Central memory CD8-positive, alpha-beta T cell (primary cell): ENCODE data around the gene RAD51B.

Source experiments
- ATAC-seq: fragments of 150-1000 bp; cut with Tn5 transposase; replicated peaks from 2 replicates; pipeline ENCODE4 v1.10.0; 2022; ENCODE audit warnings: mild to moderate bottlenecking, moderate FRiP score, moderate number of reproducible peaks; ENCODE audit not compliant: poor library complexity, severe bottlenecking; ENCODE audit errors: extremely low read depth
- DNase-seq, 2 donors: peaks; one replicate each; pipeline ENCODE4 v3.0.0; 2021; ENCODE audit warnings: low spot score in 2 of 2
- H3K27ac Mint-ChIP-seq: one replicate; pipeline ENCODE4 v1.8.0; 2022; ENCODE audit warnings: low read depth, mild to moderate bottlenecking, moderate library complexity, mixed read lengths
- H3K27me3 Mint-ChIP-seq: one replicate; pipeline ENCODE4 v1.8.0; 2022; ENCODE audit warnings: mixed read lengths
- H3K36me3 Mint-ChIP-seq: one replicate; pipeline ENCODE4 v1.8.0; 2022; ENCODE audit warnings: mild to moderate bottlenecking, moderate library complexity, mixed read lengths; ENCODE audit not compliant: insufficient read depth
- H3K4me1 Mint-ChIP-seq: one replicate; pipeline ENCODE4 v1.8.0; 2022; ENCODE audit warnings: mixed read lengths
- H3K4me3 Mint-ChIP-seq: one replicate; pipeline ENCODE4 v1.8.0; 2022; ENCODE audit warnings: mild to moderate bottlenecking, moderate library complexity, mixed read lengths
- H3K9me3 Mint-ChIP-seq: one replicate; pipeline ENCODE4 v1.8.0; 2022; ENCODE audit warnings: mixed read lengths

The RAD51B gene

DNA sequence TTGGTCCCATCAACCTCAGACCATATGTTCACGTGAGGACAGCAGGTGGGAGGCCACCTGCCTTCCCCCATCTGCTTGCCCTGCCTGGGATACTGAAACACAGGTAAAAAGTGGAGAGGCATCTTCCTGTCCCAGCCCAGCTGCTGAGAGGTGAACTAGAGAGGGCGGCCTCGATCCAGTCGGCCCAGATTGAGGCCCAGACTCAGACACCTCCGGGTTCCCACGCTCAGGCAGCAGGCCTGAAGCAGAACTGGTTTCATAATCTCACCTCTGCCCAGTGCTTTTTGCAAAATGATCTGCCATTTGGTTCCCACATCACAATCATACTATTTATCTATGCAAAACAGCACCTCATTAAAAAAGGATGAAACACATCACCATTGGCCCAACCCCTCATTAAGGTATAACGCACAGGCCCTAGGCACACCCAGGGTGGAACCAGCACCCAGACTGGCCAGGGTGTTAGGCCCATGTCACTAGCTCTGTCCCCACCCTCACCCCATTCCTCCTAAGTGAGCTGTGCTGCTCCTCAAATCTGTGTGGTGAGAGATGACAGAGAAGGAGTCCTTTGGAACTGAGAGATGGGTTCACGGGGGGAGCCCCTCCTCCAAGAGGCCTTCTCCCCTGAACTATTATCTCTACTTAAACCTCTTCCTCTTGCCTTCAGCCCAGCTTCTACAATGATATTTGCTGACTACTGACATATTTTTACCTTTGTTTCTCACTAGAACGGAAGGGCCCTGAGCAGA lies 892.2 kb downstream of the RAD51B start:
- no peaks in the 10 kb centered on the region for H3K36me3 Mint-ChIP-seq
- peaks cover 31% of the 10 kb centered on the region for H3K4me1 Mint-ChIP-seq
- no peaks in the 10 kb centered on the region for H3K9me3 Mint-ChIP-seq
- H3K27ac Mint-ChIP-seq, result peak overlapping the region; percentile 84
- H3K4me3 Mint-ChIP-seq, result peak overlapping the region; percentile 2
- H3K27me3 Mint-ChIP-seq, result no peaks in the 10 kb centered on the region
- ATAC-seq (peak; percentile 73), DNase-seq (no peak)

DNA sequence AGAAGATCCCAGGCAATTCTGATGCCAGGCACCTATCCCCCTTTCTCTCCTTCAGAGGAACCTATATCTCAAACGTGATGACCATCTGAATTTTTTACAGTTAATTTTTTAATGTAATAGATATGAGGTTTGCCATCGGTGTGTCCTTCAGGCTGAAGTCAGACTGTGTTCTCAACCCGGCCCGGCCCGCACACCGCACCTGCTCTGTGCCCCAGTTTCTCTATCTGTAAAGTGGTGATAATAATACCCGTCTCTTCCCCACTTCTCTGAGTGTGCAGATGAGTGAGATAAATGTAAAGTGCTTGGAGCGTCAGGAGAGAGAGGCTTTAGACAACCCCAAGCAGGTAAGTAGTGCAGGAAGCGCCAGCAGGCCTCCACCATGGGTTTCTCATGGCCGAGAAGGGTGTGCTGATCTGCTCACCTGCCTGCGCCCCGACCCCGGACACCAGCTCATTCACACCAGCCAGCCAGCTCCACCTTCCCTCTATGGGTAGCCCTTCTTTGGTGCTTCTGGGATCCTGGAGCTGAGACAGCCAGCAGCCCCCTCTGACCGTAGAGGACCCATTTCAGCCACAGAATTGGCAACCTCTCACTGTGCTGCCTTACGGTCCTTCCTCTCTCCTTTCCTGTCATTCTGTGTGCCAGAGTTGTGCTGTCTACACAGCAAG lies 893.3 kb downstream of the RAD51B start:
- Mint-ChIP-seq H3K4me1 (peaks cover 28% of the 10 kb centered on the region), H3K4me3 (no peak overlapping the region), H3K36me3 (no peaks in the 10 kb centered on the region), H3K27me3 (no peaks in the 10 kb centered on the region), H3K9me3 (no peaks in the 10 kb centered on the region), H3K27ac (peak overlapping the region; percentile 84)
- no peak for ATAC-seq
- no peak for DNase-seq

DNA sequence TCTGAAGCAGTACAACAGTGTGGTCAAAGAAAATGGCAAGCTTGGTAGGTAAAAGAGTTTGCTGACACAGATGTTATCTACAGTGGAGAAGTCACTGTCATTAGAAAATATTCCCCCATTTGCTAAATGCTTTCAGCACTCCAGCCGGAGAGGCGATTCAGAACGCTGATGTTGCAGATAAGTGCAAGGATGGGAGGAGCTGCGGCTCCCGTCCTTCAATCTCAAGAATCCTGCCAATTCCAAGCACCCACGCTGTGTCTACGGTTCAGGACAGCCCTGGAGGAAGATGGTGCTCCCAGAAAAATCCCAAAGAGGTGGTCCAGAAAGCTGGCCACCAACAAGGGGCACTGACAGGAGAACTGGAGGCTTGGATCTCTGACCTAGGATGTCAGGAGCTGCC lies 894.2 kb downstream of the RAD51B start:
- ATAC-seq, result no peak
- H3K4me3 Mint-ChIP-seq, result no peak overlapping the region
- H3K27me3 Mint-ChIP-seq, result no peaks in the 10 kb centered on the region
- no peaks in the 10 kb centered on the region for H3K36me3 Mint-ChIP-seq
- H3K4me1 Mint-ChIP-seq, result peaks cover 31% of the 10 kb centered on the region
- no peaks in the 10 kb centered on the region for H3K9me3 Mint-ChIP-seq
- H3K27ac Mint-ChIP-seq, result peak overlapping the region; percentile 35
- no peak for DNase-seq

DNA sequence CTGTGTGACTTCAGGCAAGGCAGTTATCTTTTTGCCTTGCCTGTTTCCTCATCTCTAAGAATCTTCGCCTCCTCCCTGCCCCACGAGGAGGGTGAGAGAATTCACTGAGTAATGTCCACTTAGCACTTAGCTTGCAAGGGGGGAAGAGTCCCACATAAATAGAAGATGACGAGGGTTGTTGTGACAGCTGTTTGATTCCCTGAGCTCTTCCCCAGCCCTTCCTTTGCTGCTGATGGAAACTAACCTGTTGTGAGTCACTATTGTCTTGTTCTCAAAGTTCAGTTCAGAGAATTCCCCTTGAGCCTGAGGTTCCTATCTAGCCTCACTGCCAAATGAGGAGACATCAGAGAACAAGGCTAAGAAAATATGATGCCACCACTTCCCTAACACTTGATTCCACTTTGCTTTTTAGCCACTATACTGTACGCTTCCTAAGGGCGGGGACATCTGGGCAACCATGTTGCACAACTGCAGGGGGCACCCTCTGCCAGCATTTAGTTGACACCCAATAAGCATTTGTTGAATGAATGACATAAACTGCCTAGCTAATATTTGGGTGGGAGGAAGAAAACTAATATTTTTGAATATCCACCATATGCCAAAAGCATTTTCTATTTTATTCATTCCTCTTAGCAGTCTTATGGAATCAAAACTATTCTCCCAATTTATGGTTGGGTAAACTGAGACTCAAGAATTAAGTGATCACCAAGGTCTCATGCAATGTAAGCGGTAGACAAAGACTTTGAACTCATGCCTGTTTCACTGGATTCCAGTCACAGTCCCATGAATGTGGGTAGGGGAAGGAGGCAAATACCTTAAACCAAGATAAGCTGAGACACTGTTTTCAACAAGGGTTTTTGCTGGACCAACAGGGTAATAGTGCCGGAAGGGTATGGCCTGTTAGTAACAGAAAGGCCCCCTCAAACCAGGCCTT lies 895.7 kb downstream of the RAD51B start:
- ATAC-seq (no peak), DNase-seq (no peak)
- H3K27ac Mint-ChIP-seq, result no peak overlapping the region
- no peak overlapping the region for H3K4me3 Mint-ChIP-seq
- H3K9me3 Mint-ChIP-seq, result peaks cover 10% of the 10 kb centered on the region
- H3K27me3 Mint-ChIP-seq, result no peaks in the 10 kb centered on the region
- H3K36me3 Mint-ChIP-seq, result no peaks in the 10 kb centered on the region
- peaks cover 46% of the 10 kb centered on the region for H3K4me1 Mint-ChIP-seq

DNA sequence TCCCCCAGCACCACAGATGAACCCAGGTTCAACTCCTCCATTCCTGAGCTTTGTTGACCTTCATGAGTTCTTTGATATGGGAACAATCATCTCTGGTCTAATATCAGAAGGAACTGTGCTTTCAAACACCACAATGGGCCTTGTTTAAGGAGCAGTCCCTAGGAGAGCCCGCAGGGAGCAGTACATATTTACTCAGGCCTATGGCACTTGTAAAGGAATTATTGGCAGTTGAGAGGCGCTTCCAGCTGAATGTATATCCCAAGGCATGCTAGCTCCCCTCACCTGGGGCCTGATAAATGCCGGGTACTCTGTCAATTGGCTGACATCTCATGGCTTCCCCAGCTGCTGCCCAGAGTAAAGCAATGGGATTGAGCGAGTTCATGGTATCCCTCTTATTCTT lies 897.1 kb downstream of the RAD51B start:
- H3K4me1 Mint-ChIP-seq, result peaks cover 42% of the 10 kb centered on the region
- H3K4me3 Mint-ChIP-seq, result no peak overlapping the region
- DNase-seq (no peak), ATAC-seq (no peak)
- H3K9me3 Mint-ChIP-seq, result peaks cover 10% of the 10 kb centered on the region
- no peak overlapping the region for H3K27ac Mint-ChIP-seq
- no peaks in the 10 kb centered on the region for H3K36me3 Mint-ChIP-seq
- no peaks in the 10 kb centered on the region for H3K27me3 Mint-ChIP-seq

DNA sequence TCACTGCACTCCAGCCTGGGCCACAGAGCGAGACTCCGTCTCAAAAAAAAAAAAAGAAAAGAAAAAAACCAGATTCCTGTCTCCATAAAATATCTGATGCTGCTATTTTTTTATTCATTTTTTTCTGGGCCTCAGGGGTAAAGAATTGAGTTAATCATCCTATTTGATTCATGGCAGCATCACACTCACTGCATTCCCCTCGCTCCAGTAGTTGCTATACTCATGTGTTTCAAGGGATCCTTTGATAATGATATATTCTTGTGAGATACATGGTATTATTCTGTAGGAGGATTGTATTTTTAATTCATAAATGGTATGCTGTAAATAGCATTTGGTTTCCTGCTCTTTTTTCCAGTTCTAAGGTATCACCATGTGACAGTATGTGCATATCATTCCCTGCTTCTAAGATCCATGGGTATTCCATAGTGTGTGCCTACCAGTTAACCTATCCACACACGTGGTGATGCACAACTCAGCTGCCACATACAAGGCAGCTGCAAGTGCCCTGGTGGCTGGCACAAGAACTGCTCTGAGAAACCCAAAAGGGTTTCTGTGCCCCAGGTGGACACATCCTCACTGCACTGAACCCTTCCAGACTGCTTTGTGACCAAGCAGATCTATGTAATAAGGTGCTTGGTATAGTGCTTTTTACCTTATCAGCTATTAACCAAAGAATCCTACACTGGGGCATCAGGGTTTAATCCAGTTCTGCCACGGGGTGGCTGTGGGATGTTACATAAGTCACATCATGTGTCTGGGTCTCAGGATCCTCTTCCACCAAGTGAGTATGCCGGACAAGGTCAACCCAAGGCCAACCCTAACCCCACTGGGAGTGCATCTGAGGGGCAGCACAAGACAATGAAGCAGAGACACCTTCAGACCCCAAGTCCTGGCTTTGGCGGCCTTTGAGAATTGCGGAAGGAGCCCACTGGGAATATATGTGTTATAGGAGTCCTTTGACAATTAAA lies 898.7 kb downstream of the RAD51B start:
- Mint-ChIP-seq H3K36me3 (no peaks in the 10 kb centered on the region), H3K4me1 (peaks cover 26% of the 10 kb centered on the region), H3K27ac (no peak overlapping the region), H3K9me3 (peaks cover 10% of the 10 kb centered on the region), H3K27me3 (no peaks in the 10 kb centered on the region), H3K4me3 (no peak overlapping the region)
- ATAC-seq (no peak), DNase-seq (no peak)

DNA sequence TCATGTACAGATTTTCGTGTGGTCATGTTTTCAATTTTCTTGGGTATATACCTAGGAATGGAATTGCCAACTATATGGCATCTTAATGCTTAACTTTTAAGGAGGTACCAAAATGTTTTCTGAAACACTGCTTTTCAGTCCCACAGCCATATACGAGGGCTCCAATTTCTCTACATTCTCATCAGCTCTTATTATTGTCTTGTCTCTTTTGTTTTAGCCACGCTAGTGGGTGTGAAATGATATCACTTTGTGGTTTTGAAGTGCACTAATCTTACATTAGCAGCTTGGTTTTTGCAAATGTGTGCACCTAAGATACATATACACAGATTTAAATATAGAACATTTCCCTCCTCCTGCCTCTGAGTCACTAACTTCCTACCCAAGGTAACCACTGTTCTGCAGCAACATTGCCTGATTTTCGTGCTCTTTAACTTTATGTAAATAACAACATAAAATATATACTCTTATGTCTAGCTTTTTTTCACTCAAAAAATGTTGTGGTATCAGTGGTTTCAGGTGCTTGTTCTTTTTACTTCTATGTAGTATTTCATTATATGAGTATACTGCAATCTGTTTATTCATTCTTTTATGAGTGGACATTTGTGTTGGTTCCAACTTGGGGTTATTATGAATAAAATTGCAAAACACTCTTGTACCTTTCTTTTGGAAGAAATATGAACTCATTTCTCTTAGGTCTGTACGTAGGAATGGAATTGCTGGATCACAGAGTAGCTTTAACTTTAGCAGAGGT lies 900.2 kb downstream of the RAD51B start:
- H3K27ac Mint-ChIP-seq, result peak overlapping the region; percentile 3
- ATAC-seq, result peak; percentile 94
- H3K27me3 Mint-ChIP-seq, result no peaks in the 10 kb centered on the region
- DNase-seq, result no peak
- peaks cover 24% of the 10 kb centered on the region for H3K4me1 Mint-ChIP-seq
- peaks cover 10% of the 10 kb centered on the region for H3K9me3 Mint-ChIP-seq
- no peaks in the 10 kb centered on the region for H3K36me3 Mint-ChIP-seq
- peak overlapping the region; percentile 1 for H3K4me3 Mint-ChIP-seq

- H3K4me1 Mint-ChIP-seq, result peaks cover 24% of the 10 kb centered on the region
- H3K27ac Mint-ChIP-seq, result no peak overlapping the region
- DNase-seq (no peak), ATAC-seq (no peak)
- H3K9me3 Mint-ChIP-seq, result peaks cover 10% of the 10 kb centered on the region
- no peak overlapping the region for H3K4me3 Mint-ChIP-seq
- no peaks in the 10 kb centered on the region for H3K36me3 Mint-ChIP-seq
- H3K27me3 Mint-ChIP-seq, result no peaks in the 10 kb centered on the region
Measured at GRCh38 chr14:68722186-68722585, 902.6 kb downstream of the RAD51B start.

DNA sequence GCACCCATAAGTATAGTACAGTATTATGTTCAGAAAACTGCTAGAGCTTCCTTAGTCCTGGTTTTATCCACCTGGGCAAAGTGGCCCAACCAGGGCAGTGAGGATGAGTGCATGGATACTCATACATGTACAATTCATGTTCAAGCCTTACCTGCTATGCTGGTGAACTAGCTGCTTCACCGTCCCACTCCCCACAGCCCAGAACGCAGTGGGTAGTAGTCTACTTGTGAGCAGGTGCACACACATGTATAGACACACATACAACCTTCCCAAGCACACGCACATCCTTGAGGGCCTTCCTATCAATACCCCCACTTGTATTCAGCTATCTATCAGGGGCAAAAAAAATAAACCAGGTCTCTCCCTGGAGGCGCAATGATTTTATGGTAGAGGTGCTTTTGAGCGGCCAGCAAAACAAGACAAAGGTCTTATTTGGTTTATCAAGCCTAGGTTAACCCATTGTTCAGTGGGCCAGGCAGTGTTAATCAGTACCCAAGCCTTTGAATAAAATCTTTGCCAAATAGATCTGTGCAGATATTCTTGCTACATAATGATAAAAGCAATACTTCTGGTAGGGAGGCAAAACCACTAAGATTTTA lies 903.5 kb downstream of the RAD51B start:
- ATAC-seq, result no peak
- Mint-ChIP-seq H3K27me3 (no peaks in the 10 kb centered on the region), H3K4me1 (peaks cover 24% of the 10 kb centered on the region), H3K36me3 (no peaks in the 10 kb centered on the region), H3K27ac (no peak overlapping the region), H3K9me3 (peaks cover 10% of the 10 kb centered on the region), H3K4me3 (no peak overlapping the region)
- no peak for DNase-seq

DNA sequence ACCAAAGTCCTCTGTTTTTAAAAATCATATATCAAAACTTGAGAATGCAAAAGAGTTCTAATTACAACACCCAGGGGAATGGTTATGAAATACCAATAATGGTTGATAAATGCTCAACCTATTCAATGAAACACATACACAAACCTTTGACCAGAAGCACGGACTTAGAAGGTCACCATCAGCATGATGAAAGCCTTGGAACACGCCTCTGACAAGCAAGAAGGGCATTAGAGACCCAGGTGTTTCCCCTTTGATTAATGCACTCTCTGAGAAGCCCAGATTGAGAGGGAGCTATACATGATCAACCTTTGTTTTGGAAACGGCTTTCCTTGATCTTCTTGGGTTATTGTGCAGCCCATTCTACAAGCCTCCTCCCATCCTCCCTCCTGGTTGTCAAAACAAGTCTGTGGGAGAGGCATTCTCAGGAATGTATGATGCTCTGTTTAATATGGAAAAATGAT lies 904.3 kb downstream of the RAD51B start:
- Mint-ChIP-seq H3K27me3 (no peaks in the 10 kb centered on the region), H3K4me3 (no peak overlapping the region), H3K27ac (no peak overlapping the region), H3K36me3 (peaks cover 3% of the 10 kb centered on the region), H3K9me3 (peaks cover 10% of the 10 kb centered on the region), H3K4me1 (peaks cover 20% of the 10 kb centered on the region)
- DNase-seq (no peak), ATAC-seq (no peak)

DNA sequence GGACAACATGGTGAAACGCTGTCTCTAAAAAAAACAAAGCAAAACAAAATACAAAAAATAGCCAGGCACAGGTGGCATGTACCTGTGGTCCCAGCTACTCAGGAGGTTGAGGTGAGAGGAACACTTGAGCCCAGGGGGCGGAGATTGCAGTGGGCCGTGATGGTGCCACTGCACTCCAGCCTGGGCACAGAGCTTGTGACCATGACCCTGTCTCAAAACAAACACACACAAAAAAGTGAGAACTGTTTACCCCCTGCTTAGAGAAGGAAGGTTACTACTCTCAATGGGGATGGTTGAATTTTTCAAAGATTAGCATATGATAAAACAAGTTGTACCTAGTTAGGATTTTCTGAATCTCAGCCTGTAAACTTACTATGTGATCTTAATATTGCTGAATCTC lies 905.3 kb downstream of the RAD51B start:
- H3K36me3 Mint-ChIP-seq, result peaks cover 3% of the 10 kb centered on the region
- no peak overlapping the region for H3K27ac Mint-ChIP-seq
- no peak for DNase-seq
- peaks cover 9% of the 10 kb centered on the region for H3K4me1 Mint-ChIP-seq
- ATAC-seq, result no peak
- no peak overlapping the region for H3K4me3 Mint-ChIP-seq
- H3K9me3 Mint-ChIP-seq, result peaks cover under 1% of the 10 kb centered on the region
- H3K27me3 Mint-ChIP-seq, result no peaks in the 10 kb centered on the region
